HG02642 (cell line): ENCODE measurements around the gene RNLS.

ENCODE experiments used
- ATAC-seq: cut with Tn5 transposase; IDR thresholded peaks from one replicate; pipeline ENCODE4 v1.9.1; 2021; ENCODE audit warnings: mild to moderate bottlenecking; ENCODE audit not compliant: unreplicated experiment, poor library complexity

RNLS gene

GRCh38 chr10:88526501-88527105 lies 56.5 kb downstream of the RNLS start:
- no peak for ATAC-seq

DNA sequence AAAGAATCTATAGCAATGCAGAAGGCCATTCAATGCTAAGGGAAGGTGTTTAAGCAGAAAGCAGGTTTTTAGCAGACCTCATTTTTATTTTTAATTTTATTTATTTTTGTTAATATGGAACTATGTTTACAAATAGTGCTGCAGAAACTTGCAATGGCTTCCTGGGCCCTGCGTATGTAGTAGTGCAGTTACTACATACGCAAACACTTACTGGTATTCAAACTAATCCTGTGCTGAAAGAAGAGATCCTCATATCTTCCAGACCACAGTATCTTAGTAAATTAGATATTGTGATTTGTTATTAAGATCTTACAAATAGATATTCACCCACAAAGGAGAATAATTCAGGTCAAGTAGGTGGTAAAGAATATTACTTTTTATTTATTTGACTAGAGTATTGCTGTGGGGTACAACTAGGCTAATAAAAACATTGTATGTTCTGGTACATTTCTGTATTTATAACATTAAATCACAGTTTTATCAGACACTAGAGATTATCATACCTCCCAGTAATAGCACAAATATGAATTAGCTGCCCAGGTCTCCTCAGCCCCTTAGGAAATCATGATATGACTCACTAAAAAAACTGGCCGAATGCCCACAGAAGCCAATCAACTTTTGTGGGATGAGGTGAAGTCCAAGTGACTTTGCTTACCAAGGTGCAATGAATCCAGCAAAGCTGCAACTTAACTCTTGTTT lies 57.6 kb downstream of the RNLS start:
- no peak for ATAC-seq

- ATAC-seq: no peak
These were observed 59.2 kb downstream of the RNLS start for GRCh38 chr10:88523739-88524400.

DNA sequence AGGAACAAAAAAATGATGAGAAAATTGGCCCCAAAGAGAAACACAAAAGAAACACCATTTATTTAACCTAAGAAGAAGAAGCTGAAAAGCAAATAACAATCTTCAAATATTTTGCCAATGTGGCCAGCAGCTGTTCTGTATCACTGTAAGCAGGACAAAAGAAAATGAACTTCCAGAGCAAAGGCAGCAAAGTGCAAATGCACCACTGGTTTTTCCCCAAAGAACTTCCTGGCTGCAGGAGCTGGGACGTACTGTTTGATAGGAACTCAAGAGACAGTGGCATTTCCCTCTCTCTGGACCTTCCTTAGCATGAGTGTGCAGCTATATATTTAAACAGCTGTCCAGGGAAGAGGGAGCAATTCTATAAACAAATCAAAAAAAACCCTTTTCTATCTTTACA lies 60.4 kb downstream of the RNLS start:
- no peak for ATAC-seq

GRCh38 chr10:88521791-88522190 lies 61.3 kb downstream of the RNLS start:
- ATAC-seq: no peak

DNA sequence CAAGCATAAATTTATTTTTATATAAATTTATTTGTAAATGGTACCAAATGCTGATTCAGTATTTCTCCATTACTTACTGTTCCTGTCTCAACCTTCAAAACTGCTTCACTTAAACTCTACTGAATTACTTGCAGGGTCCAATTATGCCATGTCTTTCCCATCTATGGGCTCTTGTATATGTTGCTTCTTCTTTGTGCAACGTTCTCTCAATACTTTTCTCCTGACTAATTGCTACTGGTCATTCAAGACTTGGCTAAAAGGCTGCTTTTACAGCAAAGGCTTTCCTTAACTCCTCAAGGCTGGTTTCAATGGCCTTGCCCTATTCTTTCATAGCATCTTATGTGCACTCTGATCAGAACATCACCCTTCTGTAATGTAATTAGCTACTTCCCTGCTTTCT lies 67.9 kb downstream of the RNLS start:
- no peak for ATAC-seq

- ATAC-seq: no peak
These were observed 70.5 kb downstream of the RNLS start for GRCh38 chr10:88512599-88512998.

- ATAC-seq: no peak
These were observed 74.3 kb downstream of the RNLS start for GRCh38 chr10:88508796-88509195.

- ATAC-seq: no peak
These were observed 75.2 kb downstream of the RNLS start for GRCh38 chr10:88507826-88508453.

DNA sequence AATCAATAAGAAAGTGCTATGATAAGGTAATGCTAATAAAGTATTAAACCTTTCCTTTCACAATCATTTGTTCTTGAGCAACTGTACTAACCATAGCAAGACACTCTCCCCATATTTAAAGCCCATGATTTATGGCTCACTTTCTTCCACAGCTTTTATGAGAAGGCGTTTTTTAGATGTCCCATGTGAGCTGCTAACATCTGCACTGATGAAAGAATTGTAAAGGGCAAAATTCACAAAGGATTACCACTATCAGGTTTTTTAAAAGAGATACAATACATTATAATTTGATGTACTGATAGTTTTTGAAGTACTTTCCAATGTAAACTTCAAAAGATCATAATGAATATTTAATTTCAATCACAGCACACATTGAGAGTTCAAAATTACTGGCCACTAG lies 75.7 kb downstream of the RNLS start:
- ATAC-seq: no peak

- ATAC-seq: no peak
These were observed 77.4 kb downstream of the RNLS start for GRCh38 chr10:88505680-88506215.

GRCh38 chr10:88505265-88505664 lies 77.9 kb downstream of the RNLS start:
- no peak for ATAC-seq

DNA sequence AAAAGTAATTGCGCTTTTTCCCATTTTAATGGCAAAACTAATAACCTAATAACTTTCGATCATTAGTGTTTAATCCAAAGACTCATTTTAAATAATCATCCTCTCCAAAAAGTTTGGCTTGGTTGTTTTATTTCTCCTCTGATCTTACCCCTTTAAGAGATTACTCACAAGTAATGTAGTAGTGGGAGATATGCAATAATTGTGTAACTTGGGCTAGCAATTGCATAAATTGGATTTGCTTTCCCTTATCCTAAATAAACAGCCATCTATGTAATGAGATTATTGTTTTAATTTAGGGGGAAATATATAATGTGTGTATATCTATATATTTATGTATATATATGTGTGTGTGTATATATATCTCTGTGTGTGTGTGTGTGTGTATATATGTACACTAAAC lies 82.5 kb downstream of the RNLS start:
- ATAC-seq: no peak

DNA sequence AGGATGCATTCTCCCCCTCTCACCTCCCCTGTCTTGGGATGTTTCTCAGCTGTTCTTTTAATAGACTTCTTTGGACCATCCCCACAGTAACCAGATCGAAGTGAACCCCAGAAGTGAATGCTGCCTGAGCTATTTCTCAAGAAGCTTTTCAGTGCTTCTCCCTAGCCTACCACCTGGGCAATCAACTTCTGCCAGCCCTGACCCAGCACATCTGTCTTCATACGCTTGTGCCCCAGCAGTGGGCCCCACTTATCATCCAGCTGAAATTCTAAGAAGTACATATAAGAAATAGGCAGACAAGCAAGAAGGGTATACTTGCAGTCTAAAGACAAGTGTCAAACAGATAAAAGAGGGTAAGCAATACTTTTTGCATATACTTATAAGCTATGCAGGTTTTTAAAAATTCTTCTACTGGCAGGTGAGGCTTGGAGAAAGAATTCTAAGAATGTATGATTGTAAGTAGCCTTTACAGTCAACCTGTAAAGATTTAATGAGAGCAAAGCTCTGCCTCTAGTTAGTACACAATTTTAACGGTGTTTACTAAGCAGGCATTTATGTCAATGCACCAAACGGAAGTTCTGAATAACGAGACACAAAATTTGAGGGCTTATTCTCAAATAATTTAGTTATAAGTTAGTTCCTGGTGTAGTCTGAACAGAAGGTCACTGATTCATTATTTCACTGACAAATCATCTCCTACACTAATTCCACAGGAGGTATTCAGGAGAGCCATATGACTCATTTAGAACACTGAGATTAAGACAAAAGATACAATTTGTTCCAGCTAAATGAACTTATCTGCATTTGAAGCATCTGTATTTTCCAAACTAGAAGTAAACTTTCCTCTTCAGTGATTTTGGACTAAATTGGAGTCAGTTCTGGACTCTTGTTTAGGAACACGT lies 83.3 kb downstream of the RNLS start:
- ATAC-seq: no peak

- ATAC-seq: no peak
These were observed 85.2 kb downstream of the RNLS start for GRCh38 chr10:88497913-88498312.

DNA sequence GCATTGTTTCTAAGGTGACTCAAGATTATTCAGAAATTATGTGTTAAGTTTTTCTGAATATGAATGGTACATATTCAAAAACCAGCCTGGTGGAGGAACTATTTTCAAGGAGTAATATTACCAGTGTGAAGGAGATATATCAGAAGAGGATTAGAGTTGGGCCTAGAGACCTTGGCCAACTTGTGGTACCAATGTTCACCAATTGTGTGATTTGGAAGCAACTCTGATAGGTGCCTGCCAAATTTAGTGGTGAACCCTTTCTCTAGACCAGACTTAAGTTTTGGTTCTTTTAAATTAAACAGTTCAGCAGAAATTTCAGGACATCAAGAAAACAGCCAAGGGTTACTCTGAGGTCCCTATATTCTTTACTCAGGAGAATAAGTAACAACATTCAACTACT lies 88.6 kb downstream of the RNLS start:
- ATAC-seq: no peak

DNA sequence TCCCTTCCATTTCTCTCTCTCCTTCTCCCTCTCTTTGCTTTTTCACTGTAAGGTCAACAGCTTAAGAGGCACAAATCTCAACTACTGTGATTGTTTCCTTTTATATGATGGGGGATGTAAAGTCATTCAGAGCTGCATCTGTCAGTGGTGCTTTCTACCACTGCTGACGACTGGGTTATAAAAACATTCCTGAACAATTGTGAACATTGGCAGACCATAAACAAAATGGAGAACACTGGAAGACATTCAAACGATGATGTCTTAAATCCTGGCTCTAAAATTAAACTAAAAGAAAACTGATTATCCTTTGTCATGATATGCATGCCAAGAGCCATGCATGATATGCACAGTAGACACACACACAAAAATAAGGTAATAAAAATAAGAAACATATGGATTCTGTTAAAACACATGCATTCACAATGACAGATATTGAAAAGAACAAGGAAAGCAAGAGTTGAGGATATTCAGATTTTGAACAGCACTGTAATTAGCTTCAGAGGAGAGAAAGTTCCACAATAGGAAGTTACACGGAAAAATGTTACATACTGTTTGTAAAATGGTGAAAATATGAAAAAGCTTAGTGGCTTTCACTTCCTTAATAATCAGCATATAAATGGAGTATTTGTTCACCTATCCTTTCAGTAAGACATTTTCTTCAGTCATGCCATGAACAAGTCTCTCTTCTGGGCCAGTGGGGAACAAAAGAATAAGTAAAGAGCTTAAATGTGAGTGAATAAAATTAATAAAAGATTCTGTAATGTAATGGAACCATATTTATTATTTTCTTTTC lies 89.2 kb downstream of the RNLS start:
- no peak for ATAC-seq

- ATAC-seq: no peak
These were observed 91.8 kb downstream of the RNLS start for GRCh38 chr10:88491314-88491713.

DNA sequence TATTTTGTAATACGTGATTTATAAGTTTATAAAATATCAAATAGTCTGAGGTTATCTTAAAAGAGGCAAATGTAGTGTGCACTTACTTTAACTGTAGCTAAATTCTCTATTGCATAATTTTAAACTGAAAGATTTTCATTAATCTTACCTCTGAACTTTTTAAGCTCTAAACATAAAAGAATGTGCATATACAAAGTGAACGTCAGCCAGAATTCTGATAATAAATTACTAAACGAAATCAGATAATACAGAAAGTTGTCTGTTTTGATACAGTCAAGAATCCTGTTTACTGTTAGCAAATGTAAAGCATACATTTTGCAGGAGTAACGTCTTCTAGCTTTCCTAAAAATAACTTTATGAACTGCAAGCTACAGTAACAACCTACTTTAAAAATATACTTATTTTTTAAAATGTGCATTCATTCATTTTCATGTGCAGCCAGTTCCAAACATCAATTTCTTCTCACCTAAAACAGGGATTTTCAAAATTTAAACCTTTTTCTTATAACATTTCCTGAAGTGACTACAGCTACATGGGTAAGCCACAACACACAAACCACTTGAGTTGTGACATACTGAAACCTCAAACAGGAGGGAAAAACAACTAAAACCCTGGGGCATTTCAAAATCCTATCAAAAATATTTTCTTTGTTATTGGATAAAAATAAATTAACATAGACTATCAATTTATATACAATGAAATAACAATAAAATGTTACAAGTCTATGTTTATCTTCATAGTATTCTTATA lies 92.7 kb downstream of the RNLS start:
- no peak for ATAC-seq
